Measurements from ENCODE around the gene PTPRCAP. TPM values are rescaled to one million over a fixed set of nuclear protein-coding genes. Genes with fewer than 3 reads are reported as not detected.

Gene PTPRCAP
- total and polyA plus RNA-seq, 10 of the 15 experiments (the other 5 are each of a cell fraction or from before 2014, with no cell fraction given): 4.7 to 266 (median 125) TPM

- SMC1A ChIA-PET (ENCODE audit: uncharacterized antibody, unreplicated experiment): interaction anchor here (0.9 to 21.3 kb wide), 4 partner anchors 31 to 83 kb away, joined by 3 to 646 read pairs (median 102); partner anchors contain the start of gene POLD4
- RAD21 ChIA-PET (ENCODE audit: unreplicated experiment): interaction anchor here (0.5 to 15.0 kb wide), 5 partner anchors 34 to 284 kb away, joined by 3 to 525 read pairs (median 4); partner anchors contain the start of genes PITPNM1 and POLD4
- Histone ChIP-seq H3K36me3 (ENCODE audit: control insufficient read depth in 2 of 2, insufficient read depth in 2 of 2, low read length in 1 of 2) (no peaks in the 10 kb centered on the region), H3K9me3 (replicated peaks; ENCODE audit: control insufficient read depth, insufficient read depth, low read length) (no peaks in the 10 kb centered on the region), H3K27ac (ENCODE audit: control insufficient read depth, insufficient read depth) (no peak overlapping the region), H3K4me2 (ENCODE audit: control insufficient read depth, insufficient read depth) (no peak overlapping the region), H3K79me2 (ENCODE audit: control insufficient read depth, insufficient read depth, low read length) (peaks cover 14% of the 10 kb centered on the region), H3K4me3 (no peak overlapping the region), H4K20me1 (ENCODE audit: control insufficient read depth, insufficient read depth) (no peaks in the 10 kb centered on the region), H2AFZ (ENCODE audit: control insufficient read depth, low read depth, low read length) (no peak overlapping the region), H3K27me3 (replicated peaks in 1 of 2; ENCODE audit: control insufficient read depth in 2 of 2, insufficient read depth in 2 of 2, low read length in 1 of 2) (peaks cover 0 to 3% of the 10 kb centered on the region in 2 experiments; a peak in 2 of 4 replicates), H3K4me1 (ENCODE audit: control insufficient read depth, insufficient read depth, low read length) (peaks cover 4% of the 10 kb centered on the region), H3K9ac (ENCODE audit: control insufficient read depth, insufficient read depth, low read length) (no peak overlapping the region)
- intact Hi-C loops (cut with micrococcal nuclease; ENCODE audit: unreplicated experiment) (no loop called here), in situ Hi-C loops (cut with MboI) (loop anchor here (5.0 kb wide), 1 partner anchor 35 kb away; the partner anchor contains the start of gene POLD4)
- FAIRE-seq (no peak), DNase-seq (ENCODE audit: low read depth, low spot score) (no peak), ATAC-seq (no peak)
- CTCF ChIA-PET: interaction anchor here (1.0 to 25.5 kb wide), 4 partner anchors 20 to 67 kb away, joined by 4 to 1301 read pairs (median 242); partner anchors contain the start of genes CLCF1 and POLD4
- POLR2A ChIA-PET: interaction anchor here (0.9 to 2.2 kb wide), 3 partner anchors 32 to 305 kb away, joined by 3 to 8 read pairs (median 4); partner anchors contain the start of gene POLD4
- TF ChIP-seq ZNF207 (IDR thresholded peaks at IDR 0.05; ENCODE audit: borderline replicate concordance) (no peak), BCL11A (IDR thresholded peaks at IDR 0.05; ENCODE audit: low read depth, low read length) (no peak), RELA (IDR thresholded peaks at IDR 0.05; ENCODE audit: borderline replicate concordance, partially characterized antibody) (no peak), WRNIP1 (IDR thresholded peaks at IDR 0.05; ENCODE audit: borderline replicate concordance, low read depth, low read length) (no peak), IRF3 (IDR thresholded peaks at IDR 0.05) (no peak), ETV6 (conservative IDR thresholded peaks at IDR 0.05 in 1 of 2, IDR thresholded peaks at IDR 0.05 in 1 of 2; ENCODE audit: borderline replicate concordance in 1 of 2, low read depth in 1 of 2) (no peak), CEBPB (IDR thresholded peaks at IDR 0.05; ENCODE audit: borderline replicate concordance in 1 of 2, low read depth in 2 of 2, low read length in 2 of 2) (no peak), CREM (IDR thresholded peaks at IDR 0.05; ENCODE audit: low read depth) (no peak)
- WGBS (ENCODE audit: insufficient coverage, insufficient replicate concordance, low lambda C conversion rate, missing lambda C conversion rate): 62% methylated on average over 6 of the region's 6 CpGs
- no TSS peak for BruUV-seq (replicated peaks)
Observed at GRCh38 chr11:67387518-67387917, 50.0 kb downstream of the PTPRCAP start.

Data from GM12878 (cell line).